HG03045 (cell line): ENCODE measurements around the gene IFITM5.
"Not testable (repeated sequence)": the region's sequence is repeated elsewhere in the genome, so short reads cannot be mapped to it uniquely, and the experiment has no call there.

Experiments
- ATAC-seq: cut with Tn5 transposase; IDR thresholded peaks from one replicate; pipeline ENCODE4 v1.9.1; 2021; ENCODE audit warnings: mild to moderate bottlenecking, moderate library complexity; ENCODE audit not compliant: unreplicated experiment

Gene IFITM5

DNA sequence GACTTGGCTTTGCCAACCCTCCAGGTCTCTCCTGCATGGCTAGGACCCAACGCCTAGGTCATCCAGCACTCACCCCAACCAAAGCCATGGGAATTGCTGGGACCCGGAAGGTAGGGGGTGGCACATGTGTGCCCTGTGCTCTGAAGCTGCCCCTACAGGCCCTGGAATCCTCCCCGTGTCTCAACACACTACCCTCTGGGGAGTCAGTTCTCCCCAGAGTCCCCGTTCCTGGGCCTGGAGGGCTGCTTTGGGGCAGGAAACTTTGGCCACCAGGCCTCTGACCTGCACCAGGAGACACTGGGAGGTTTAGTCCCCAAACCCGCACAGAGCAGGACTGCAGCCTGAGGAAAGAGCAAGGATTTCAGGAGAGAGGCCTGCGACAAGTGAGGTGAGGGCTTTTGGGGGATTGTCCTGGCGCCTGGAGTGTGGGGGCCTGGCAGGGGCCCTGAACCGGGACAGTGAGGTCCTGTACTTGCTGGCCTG lies 14.0 kb upstream of the IFITM5 start:
- no peak for ATAC-seq

DNA sequence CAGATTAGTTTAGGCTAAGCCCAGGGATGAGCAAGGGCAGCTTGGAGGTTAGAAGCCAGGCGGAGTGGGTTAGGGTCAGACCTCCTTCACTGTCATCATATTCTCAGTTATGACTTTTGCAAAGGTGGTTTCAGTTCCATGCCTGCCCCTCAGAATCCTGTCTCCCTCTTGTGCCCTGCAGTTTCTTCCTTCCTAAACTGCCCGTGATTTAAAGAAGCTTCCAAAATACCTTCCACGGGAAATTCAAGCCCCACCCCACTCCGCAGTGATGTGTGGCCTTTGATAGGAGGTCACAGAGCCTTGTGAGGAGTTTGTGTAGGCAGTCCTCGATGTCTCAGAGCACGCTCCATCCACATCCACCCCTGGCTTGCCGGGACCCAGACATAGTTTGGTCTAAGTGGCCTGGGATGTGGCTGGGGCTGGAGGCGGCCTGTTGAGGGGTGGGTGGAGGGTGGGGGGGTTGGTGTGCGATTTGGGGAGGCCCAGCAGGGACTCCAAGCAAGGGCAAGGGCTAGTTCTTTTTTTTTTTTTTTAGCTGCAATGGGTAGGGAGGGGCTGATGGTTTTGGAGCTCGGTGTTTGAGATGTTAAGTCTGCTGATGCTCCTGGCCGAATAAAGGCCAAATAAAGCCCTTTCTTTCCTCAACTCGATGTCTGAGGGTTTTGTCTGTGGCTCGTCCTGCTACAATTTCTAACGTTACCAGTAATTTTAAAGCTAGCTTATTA lies 12.9 kb upstream of the IFITM5 start:
- no peak for ATAC-seq

DNA sequence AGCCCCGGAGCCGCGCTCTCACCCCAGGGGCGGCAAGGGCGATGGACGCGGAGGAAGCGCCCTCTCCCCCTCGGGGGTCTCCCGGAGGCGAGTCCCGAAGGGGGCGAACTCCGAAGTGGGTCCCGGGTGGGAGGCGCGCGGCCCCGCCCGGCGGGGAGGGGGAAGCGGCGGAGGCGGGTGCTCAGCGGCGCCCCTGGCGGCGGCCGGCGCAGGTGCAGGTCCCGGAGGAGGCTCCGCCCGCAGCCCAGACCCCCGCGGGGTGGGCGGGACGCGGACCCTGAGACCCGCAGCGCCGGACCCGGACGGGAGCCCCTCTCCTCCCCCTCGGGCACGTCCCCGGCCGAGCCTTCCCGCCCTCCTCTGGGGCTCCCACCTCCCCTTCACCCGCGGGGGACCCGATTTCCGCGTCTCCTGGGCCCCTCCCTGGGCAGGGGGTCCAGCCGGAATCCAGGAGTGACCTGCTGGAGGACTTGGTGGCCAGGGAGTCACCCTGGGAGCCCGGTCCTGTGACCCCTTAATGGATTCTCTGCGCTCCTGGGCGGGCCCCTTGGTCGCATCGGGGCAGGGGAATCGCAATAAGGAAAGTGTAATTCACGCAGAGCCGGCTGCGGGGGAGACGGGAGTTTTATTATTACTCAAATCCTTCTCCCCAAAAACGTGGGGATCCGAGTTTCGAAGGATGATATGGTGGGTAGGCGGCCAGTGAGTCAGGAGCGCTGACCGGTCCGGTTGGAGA lies 11.9 kb upstream of the IFITM5 start:
- peak; percentile 47 for ATAC-seq

DNA sequence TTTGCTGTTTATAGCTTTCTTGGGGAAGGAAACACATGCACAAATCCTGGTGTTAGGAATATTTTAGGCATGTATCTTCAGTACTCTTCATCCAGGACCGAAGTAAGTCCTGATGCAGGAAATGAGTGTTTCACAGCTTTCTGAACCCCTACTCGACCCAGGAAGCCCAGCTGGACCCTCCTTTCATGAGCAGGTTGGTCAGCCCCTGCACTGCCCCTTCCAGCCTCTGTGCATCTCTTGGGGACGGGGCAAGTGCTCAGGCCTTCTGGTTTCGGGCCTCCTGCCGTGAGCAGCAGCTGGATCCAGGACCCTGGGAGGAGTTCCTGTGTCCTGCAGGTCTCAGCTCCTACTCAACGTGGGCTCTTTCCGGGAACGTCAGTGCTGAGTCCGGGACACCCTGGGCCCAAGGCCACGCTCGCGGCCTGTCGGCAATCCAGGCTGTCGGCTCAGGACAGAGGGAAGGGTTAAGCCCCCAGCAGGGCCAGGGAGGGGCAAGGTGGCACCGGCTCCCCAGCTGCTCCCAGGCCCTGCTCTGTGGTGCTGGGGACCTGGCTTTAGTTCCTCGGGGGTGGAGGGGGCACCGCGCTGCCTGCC lies 10.8 kb upstream of the IFITM5 start:
- not testable (repeated sequence) for ATAC-seq

DNA sequence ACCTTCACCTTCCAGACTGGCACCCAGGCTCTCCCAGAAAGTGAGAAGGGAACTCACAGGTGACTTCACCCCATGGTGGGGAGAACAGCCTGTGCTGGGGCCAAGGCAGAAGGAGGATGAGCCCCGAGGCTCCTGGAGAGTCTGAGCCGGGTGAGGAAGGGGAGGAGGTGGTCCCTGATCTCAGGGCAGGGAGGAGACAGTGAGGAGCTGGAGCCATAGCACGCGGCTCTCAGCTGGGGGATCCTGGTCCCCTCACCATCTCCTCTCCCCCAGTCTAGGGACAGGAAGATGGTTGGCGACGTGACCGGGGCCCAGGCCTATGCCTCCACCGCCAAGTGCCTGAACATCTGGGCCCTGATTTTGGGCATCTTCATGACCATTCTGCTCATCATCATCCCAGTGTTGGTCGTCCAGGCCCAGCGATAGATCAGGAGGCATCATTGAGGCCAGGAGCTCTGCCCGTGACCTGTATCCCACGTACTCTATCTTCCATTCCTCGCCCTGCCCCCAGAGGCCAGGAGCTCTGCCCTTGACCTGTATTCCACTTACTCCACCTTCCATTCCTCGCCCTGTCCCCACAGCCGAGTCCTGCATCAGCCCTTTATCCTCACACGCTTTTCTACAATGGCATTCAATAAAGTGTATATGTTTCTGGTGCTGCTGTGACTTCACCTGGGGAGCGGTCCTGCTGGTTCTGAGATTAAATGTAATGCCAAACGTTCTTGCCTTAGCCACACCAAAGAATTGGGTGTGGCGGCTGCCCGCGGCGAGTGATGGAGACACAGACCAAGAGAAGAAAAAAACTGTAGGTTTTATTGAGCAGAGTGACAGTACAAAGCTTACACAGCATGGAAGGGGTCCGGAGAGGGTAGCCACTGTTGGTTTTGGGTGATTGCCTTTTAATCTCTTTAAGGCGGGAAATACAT lies 9.7 kb upstream of the IFITM5 start:
- ATAC-seq, result not testable (repeated sequence)

DNA sequence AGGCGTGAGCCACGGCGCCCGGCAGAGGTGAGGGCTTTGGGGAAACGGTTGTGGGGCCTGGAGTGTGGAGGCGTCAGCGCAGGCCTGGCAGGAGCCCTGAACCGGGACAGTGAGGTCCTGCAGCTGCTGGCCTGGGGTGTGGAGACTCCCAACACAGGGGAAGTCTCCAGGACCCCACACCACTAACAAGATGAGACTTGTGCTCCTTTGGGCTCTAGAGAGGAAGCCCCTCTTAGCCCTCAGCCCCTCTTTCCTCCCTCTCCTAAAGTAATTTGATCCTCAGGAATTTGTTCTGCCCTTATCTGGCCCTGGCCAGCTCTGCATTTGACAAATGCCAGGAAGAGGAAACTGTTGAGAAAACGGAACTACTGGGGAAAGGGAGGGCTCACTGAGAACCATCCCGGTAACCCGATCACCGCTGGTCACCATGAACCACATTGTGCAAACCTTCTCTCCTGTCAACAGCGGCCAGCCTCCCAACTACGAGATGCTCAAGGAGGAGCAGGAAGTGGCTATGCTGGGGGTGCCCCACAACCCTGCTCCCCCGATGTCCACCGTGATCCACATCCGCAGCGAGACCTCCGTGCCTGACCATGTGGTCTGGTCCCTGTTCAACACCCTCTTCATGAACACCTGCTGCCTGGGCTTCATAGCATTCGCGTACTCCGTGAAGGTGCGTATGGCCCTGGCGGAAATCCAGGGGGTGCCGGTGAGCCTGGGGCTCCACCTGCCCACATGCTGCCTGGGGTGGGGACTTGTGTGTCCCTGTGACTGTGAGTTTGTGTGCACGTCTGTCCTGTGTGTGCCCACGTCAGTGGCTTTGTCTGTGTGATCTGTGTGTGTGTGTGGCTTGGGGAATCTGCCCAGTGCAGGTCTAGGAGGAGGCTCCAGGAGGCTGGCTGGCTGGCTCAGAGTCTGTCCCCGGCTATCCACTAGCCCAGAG lies 8.7 kb upstream of the IFITM5 start, which contains the start of gene IFITM2:
Gene IFITM2, plus strand, starts transcription at position 51 of the 943 bp plus-strand sequence. Its CDS starts 377 bp downstream, at position 428.
- not testable (repeated sequence) for ATAC-seq

DNA sequence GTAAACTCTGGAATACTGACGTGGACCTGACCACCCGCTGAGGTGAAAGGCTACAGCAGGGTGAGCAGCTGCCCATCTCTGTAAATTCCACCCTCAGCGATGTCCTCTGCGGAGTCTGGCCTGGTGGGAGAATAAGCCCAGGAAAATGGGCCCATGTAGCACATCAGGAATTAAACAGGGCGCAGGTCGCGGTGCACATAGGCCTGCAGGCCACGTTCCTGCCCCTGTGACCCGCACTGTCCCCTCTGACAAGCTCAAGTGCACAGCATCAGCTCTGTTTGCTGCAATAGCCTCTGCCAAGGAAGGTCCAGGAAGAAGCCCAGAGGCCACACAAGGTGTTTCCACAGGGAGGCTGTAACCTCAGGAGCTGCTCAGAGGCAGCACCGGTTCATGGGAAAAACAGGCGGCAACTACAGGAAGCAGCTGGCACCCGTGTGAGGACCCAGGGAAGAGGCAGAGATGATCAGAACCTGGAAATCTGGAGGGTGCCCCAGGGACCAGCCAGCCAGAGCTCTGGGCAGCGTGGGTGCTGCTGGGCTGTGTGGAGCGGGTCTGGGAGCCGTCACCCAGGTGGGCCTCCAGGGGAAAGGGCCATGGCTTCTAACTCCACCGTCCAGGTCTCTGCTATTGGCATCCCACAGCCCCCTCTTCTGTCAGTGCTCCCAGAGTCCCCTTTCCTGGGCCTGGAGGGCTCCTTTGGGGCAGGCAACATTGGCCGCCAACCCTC lies 7.5 kb upstream of the IFITM5 start:
- no peak for ATAC-seq

DNA sequence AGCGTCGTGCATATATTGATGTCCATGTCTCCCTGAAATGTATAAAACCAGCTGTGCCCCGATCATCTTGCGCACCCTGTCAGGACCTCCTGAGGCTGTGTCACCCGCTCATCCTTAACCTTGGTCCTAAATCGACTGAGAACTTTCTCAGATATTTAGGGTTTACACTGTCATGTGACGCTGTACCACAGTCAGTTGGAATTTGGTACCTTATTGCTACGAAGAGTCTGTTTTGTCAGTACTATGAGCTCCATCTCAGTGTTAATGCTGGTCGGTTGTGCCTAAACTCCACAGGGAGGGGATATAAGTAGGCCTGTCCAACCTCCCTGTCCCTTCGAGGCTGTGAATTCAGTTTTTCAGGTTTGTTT lies 6.5 kb upstream of the IFITM5 start:
- ATAC-seq, result no peak

DNA sequence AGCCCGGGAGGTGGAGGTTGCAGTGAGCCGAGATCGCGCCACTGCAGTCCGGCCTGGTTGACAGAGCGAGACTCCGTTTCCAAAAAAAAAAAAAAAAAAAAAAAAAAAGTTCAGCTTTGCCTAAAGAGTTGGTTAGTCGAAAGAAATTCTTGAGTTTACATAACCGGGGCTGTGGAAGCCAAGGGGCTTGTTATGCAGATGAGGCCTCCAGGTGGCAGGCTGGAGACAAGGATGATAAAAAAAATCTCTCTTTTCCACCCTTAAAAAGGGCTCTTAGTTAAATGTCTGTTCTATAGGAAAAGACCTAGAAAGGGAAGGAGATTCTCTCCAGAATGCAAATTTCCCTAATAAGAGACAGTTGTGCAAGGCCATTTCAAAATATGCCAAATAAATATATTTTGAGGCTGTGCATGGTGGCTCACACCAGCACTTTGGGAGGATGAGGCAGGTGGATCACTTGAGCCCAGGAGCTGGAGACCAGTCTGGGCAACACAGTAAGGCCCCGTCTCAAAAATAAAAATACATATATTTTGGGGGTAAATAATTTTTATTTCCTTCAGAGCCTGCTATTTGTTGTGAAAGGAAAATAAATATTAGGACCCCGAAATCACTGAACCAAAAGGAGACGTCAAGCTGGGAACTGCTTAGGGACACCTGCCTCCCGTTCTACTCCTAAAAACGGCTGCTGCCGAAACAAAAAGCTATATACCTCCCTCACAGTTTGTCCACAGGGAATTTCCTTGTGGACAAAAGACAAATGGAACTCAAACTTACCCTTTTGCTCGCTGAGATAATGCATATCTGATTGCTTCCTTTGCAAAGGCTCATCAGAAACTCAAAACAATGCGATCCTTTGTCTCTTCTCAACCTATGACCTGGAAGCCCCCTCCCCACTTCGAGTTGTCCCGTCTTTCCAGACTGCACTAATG lies 5.9 kb upstream of the IFITM5 start:
- no peak for ATAC-seq

DNA sequence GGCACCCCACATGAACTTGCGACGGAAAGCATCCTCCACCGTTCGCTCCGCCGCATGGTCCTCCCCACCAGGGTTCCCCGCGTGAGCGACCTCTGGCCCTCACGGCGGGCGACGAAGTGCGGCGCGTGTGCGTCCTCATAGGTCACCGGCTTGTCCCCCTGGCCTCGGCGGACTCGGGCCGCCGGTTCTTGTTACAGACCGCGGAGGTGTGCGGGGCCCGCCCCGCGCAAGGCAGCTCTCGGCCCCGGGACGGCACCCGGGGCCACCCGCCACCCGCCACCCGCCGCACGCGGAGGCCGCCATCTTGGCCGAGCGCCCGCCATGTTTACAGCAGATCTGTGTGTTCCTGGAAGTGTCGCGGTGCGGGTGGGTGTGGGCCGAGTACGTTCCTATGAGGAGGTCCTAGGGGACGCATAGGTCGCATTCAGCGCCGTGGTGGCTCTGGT lies 4.8 kb upstream of the IFITM5 start:
- no peak for ATAC-seq

DNA sequence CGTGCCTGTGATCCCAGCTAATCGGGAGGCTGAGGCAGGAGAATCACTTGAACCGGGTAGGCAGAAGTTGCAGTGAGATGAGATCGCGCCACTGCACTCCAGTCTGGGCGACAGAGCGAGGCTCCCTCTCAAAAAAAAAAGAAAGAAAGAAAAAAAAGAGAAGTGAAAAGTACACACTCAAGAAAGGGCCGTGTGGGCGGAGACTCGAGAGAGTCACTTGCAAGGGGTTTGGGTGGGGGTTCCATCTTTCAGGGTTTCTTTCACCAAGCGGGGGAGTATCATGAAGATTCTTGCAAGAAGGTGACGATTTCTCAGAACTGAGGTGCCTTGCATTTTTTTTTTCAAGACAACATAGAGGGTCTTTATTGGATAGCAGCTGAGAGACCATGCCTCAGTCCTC lies 4.0 kb upstream of the IFITM5 start:
- ATAC-seq, result no peak

DNA sequence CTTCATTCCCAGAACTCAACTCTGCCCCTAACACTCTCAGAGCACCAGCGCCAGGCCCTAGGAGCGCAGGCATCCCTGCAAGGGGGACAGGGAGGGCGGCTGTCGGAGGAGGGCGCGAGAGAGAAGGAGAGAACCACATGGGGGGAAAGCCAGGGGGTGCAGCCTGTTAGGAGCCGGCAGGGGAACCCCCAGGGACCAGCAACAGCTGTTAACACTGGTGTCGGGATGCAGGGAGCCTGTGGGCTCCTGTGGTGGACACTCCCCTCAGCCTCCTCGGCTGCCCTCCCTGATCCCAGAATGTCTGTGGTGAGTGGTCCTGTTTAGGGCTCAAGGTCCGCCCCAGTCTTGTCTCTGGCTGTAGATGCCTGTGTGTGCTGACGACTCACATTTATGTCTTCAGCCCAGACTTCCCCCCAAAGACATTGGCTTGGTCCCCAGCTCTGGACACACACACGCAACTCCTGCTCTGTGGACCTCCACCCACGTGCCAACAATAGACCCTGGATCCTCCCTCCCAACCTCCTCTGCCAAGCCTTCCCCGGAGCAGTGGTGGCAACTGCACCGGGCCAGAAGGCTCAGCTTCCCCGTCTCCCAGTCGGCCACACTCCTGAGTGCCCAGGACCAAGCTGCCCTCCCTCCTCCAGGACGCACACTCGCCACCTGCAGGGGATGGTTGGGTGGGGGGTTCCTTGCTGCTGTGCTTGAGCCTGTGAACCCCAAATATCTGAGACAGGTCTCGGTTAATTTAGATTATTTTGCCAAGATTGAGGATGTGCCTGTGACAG lies 817 bp upstream of the IFITM5 start:
- no peak for ATAC-seq

DNA sequence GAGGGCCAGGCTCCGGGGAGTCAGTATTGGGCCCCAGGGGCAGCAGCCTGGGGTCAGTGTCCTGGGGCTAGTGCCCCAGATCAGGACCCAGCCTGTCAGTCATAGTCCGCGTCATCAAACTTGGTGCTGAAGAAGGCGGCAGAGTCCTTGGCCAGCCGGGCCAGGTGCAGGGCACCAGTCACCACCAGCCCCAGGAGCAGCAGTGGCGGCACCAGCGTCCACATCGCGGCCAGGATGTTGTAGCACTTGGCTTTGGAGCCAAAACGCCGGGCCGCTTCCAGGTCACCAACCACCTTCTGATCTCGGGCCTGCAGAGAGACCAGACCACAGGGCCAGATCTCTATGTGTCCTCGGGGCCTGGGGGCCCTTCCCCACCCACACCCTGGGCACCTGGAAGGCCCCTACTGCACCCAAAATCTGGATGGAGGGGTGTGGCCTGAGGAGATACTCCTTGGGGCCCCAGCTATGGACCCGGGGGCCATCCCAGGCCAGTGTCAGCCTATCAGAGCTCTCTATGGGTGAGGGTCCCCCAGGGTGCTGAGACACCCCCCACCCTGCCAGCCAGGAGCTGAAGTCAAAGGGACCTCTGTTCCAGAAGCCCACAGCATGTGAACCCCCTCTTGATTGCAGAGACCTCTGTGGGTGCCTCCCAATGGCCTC lies 790 bp downstream of the IFITM5 start:
- no peak for ATAC-seq

DNA sequence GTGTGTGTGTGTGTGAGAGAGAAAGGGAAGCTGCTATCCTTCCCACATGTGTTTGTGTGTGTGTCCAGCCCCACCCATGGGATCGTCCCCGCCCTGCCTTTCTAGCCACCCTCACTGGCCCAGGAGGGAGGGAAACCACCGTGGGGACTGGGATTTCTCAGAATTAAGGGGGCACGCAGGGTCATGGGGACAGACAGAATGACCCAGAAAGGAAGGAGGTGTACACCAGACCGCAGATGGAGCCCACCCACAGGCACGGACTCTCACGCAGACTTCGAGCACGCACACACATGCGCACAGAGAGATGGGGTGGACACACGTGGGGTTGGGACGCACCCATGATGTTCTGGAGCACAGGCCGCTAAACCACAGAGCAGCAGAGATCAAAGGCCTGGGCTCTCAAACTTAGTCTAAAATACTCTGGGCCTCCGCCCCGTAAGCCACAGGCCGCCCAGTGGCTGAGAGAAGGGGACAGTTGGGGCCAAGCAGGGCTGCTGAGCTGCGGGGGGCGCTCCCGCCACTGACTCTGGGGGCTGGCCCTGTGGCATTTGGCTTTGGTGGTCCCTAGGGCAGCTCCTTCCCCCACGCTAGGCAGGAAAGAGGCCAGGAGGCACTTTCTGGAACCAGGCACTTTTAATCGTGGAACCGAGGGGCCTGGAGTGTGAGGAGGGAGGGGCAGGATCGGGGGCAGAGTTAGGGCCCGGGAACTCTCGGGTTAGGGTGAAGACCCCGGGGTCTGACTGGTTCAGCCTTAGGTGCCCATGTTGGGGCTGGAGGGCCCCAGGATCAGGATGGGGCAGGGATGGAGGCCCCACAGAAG lies 1.5 kb downstream of the IFITM5 start:
- no peak for ATAC-seq

DNA sequence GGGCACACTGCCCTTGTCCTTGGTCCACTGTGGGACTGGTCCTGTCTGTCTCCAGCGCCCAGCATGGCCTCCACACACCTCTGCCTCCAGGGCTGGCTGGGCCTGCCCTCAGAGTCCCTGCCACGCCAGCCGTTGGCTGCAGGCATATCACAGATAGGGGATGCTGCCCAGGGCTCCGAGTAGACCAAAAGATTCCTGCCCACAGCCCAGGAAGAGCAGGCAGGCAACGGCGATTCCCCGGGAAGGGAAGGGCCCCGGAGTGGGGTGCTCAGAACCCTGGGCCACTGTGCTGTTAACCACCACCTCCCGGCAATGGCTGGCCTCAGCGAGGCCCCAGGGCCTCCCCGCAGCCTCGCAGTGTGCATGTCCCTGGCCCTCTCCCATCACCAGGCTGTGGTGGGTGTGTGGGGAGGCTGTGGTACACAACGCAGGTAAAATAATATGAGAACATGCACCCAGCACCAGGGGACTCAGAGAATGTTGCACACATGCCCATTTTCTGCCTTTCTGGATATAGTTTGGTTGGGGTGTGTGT lies 2.2 kb downstream of the IFITM5 start:
- no peak for ATAC-seq
